Pancreas (tissue), 10 donors: ENCODE results near the gene KCNAB2. TPM values are rescaled to one million over a fixed set of nuclear protein-coding genes. Genes with fewer than 3 reads are reported as not detected.

Experiments
- ATAC-seq, 4 donors: fragments of 200-7000 bp; cut with Tn5 transposase; one replicate each; pipeline versions ENCODE4 v1.8.0 to v1.9.1; 2020; ENCODE audit warnings: mild to moderate bottlenecking in 4 of 4, moderate library complexity in 4 of 4
- DNase-seq, 6 donors: peaks; one replicate each; pipeline ENCODE4 v3.0.0-alpha.2; 2020
- FAIRE-seq: peaks from 2 replicates; lab custom pipeline; 2012; peaks lifted over from hg19 to GRCh38; lab: Jason Lieb, UNC
- H3K27ac ChIP-seq, 4 donors: fragments of 200-600 bp; sonication (generic); 1 replicate in 3 of 4; 2 replicates in 1 of 4; pipeline versions ENCODE4 v1.5.0 to v1.8.0; 2020
- H3K27me3 ChIP-seq, 4 donors: fragments of 200-600 bp; one replicate each; pipeline ENCODE4 v1.8.0; 2021
- H3K36me3 ChIP-seq, 3 donors: fragments of 200-600 bp; sonication (generic) in 1 of 3; one replicate each; pipeline versions ENCODE4 v1.5.0 to v1.8.0; 2020 to 2021
- H3K4me1 ChIP-seq, 3 donors: fragments of 200-600 bp; one replicate each; pipeline ENCODE4 v1.8.0; 2021
- H3K4me3 ChIP-seq, 4 donors: fragments of 200-600 bp; sonication (generic) in 2 of 4; one replicate each; pipeline versions ENCODE4 v1.5.0 to v1.8.0; 2020 to 2021
- H3K9me3 ChIP-seq, 4 donors: fragments of 200-600 bp; one replicate each; pipeline ENCODE4 v1.8.0; 2021
- WGBS, 2 donors: extraction: QIAGEN DNeasy Blood & Tissue Kit; methylation state at CpG; one replicate each; pipeline ENCODE4 v1.1.7; 2013; 5-methylcytosine and 5-hydroxymethylcytosine counted together
- intact Hi-C, 3 donors: fragments of 100-400 bp; cut with DNase I; formaldehyde crosslinking; loops; one replicate each; pipeline versions ENCODE4 v1.11.1 to v1.14.2; 2022
- polyA plus RNA-seq, 2 donors: library from polyadenylated mRNA; stranded (reverse); fragments of 200-250 nt; gene quantifications; one replicate each; pipeline ENCODE4 v1.2.3, GENCODE V29; 2013
- total RNA-seq, 6 donors: library from RNA; stranded (reverse); fragmentation: NEBNext Ultra II Directional in 4 of 6; extraction: Animal tissue kit (Norgen Biotek cat#: 25700) in 4 of 6; gene quantifications; one replicate each; pipeline versions ENCODE4 v1.2.1 to v1.2.4, GENCODE V29; 2021 to 2023
- TF ChIP-seq, protein P1 (sequence below), 4 donors: fragments of 200-600 bp; sonication (generic) in 3 of 4; IDR thresholded peaks; one replicate each; pipeline versions ENCODE4 v1.5.0 to v1.8.0; 2021; ENCODE audit warnings: antibody characterized with exemption in 4 of 4
- donor health status: healthy with polysubstance abuse.
- donor health status: DM: no; HTN: no; CAD: no; lungs with moderate emphysema.
- donor health status: DM: no; HTN: no; CAD: no.
- donor health status: control.
- donor health status: control.
- donor health status: Bipolar disorder and iron deficiency.
- donor health status: DM: yes; HTN: yes; CAD: no.
- donor health status: DM: no; HTN: no; CAD: no.
- donor health status: DM: no; HTN: no; CAD: no.
- donor health status: DM: yes; HTN: yes; CAD: no.

Gene KCNAB2
- total and polyA plus RNA-seq, 8 donors, result 1.2 to 9.0 (median 4.3) TPM

DNA sequence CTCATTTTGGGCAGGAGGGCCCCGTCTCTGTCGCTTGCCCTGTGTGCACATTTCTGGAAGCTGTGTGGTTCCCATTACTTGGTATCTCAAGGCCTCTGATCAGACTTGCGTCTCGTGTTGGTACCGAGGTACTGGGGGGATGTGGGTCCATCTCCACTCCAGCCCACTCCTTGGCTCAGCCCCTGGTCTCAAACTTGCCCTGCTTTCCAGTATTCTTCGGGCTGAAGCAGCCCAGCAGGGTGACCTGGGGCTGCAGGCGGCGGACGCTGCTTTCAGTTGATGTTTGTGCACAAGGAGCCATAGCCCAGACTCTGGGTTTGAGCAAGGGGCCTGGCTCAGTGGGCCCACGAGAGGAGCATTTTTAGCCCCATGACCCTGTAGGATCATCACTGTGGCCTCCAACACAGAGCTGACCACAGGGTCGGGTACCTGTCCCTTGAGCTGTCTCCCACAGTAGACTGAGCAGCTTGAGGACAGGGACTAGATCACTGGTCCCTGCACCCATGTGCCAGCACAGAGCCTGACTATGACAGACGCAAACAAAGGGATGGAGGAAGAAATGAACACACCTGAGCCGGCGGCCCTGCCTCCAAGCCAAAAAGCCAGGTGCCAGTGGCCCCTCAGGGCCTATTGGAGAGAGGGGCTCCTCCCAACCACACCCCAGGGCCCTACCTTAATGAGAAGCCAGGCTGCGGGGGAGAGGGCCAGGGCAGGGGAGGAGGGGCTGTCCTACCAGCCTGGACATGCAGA lies 87.6 kb downstream of the KCNAB2 start:
- Histone ChIP-seq H3K27ac (no peak overlapping the region), H3K27me3 (no peaks in the 10 kb centered on the region), H3K9me3 (no peaks in the 10 kb centered on the region), H3K4me3 (no peak overlapping the region), H3K4me1 (no peaks in the 10 kb centered on the region), H3K36me3 (no peaks in the 10 kb centered on the region)
- ATAC-seq (no peak), DNase-seq (peak in 2 of 6 donors; percentile 26 to 35), FAIRE-seq (no peak)
- intact Hi-C loops, result no loop called here
- 66 to 71% methylated on average over 15 of the region's 15 CpGs for WGBS, 2 donors
- TF ChIP-seq, protein P1, sequence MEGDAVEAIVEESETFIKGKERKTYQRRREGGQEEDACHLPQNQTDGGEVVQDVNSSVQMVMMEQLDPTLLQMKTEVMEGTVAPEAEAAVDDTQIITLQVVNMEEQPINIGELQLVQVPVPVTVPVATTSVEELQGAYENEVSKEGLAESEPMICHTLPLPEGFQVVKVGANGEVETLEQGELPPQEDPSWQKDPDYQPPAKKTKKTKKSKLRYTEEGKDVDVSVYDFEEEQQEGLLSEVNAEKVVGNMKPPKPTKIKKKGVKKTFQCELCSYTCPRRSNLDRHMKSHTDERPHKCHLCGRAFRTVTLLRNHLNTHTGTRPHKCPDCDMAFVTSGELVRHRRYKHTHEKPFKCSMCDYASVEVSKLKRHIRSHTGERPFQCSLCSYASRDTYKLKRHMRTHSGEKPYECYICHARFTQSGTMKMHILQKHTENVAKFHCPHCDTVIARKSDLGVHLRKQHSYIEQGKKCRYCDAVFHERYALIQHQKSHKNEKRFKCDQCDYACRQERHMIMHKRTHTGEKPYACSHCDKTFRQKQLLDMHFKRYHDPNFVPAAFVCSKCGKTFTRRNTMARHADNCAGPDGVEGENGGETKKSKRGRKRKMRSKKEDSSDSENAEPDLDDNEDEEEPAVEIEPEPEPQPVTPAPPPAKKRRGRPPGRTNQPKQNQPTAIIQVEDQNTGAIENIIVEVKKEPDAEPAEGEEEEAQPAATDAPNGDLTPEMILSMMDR (IDR thresholded peaks at IDR 0.05), result no peak

DNA sequence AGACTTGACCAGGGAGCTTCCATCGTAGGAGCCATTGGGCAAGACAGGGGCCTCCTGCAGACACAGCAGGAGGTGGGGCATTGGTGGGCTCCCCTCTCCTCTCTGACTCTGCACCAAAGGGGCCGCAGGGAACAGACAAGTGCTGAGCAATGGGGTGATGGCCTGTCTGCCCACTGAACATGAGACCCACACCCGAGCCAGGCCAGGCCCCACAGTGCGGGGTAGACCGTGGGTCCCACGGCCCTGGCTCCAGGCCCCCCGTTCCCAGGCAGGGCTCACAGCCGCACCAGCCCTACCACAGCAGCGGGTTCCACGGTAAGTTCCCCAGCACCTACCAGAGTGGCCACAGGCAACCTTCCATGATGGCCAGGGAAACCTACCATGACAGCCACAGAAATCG lies 88.5 kb downstream of the KCNAB2 start:
- WGBS, 2 donors, result 80 to 87% methylated on average over 11 of the region's 11 CpGs
- Histone ChIP-seq H3K4me1 (no peaks in the 10 kb centered on the region), H3K4me3 (no peak overlapping the region), H3K27me3 (no peaks in the 10 kb centered on the region), H3K36me3 (no peaks in the 10 kb centered on the region), H3K9me3 (no peaks in the 10 kb centered on the region), H3K27ac (no peak overlapping the region)
- TF ChIP-seq, protein P1 (IDR thresholded peaks at IDR 0.05), result no peak
- intact Hi-C loops, result no loop called here
- FAIRE-seq (no peak), DNase-seq (peak in 2 of 6 donors; percentile 34 to 35), ATAC-seq (no peak)

- FAIRE-seq (no peak), ATAC-seq (no peak), DNase-seq (peak in 2 of 6 donors; percentile 30 to 32)
- Histone ChIP-seq H3K36me3 (no peaks in the 10 kb centered on the region), H3K9me3 (no peaks in the 10 kb centered on the region), H3K4me3 (no peak overlapping the region), H3K27me3 (no peaks in the 10 kb centered on the region), H3K4me1 (no peaks in the 10 kb centered on the region), H3K27ac (no peak overlapping the region)
- TF ChIP-seq, protein P1 (IDR thresholded peaks at IDR 0.05), result no peak
- WGBS, 2 donors, result 67 to 74% methylated on average over 22 of the region's 22 CpGs
- intact Hi-C loops, result no loop called here
These were observed 89.2 kb downstream of the KCNAB2 start for GRCh38 chr1:6134741-6135510.

- no peaks in the 10 kb centered on the region for H3K4me1 ChIP-seq
- no peak for ATAC-seq
- intact Hi-C loops, result no loop called here
- H3K4me3 ChIP-seq, result no peak overlapping the region
- no peak for FAIRE-seq
- H3K27ac ChIP-seq, result no peak overlapping the region
- peak in 2 of 6 donors; percentile 22 to 28 for DNase-seq
- no peaks in the 10 kb centered on the region for H3K36me3 ChIP-seq
- no peaks in the 10 kb centered on the region for H3K9me3 ChIP-seq
- H3K27me3 ChIP-seq, result no peaks in the 10 kb centered on the region
- TF ChIP-seq, protein P1 (IDR thresholded peaks at IDR 0.05), result no peak
- WGBS, 2 donors, result 59 to 79% methylated on average over 16 of the region's 16 CpGs
These were observed 91.0 kb downstream of the KCNAB2 start for GRCh38 chr1:6136516-6137220.
